Hepatic stellate cell (primary cell): Measurements from ENCODE around the gene RGS3.

Experiments
- DNase-seq: peaks from one replicate; pipeline ENCODE4 v3.0.0; 2011; ENCODE audit warnings: low spot score

The RGS3 gene

GRCh38 chr9:113465599-113466140, 2.1 kb downstream of the RGS3 start:
- DNase-seq: no peak

DNA sequence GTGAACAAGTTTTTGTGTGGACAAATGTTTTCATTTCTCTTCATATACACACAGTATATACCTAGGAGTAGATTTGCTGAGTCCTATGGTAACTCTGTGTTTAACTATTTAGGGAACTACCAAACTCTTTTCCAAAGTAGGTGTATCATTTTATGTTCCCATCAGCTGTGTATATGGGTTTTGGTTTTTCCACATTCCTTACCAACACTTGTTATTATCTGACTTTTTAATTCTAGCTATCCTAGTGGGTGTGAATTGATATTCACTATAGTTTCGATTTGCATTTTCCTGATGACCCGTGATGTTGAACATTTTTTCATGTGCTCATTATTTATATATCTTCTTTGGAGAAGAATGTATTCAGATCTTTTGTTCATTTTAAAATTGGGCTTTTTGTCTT, 3.7 kb downstream of the RGS3 start:
- DNase-seq: no peak

DNA sequence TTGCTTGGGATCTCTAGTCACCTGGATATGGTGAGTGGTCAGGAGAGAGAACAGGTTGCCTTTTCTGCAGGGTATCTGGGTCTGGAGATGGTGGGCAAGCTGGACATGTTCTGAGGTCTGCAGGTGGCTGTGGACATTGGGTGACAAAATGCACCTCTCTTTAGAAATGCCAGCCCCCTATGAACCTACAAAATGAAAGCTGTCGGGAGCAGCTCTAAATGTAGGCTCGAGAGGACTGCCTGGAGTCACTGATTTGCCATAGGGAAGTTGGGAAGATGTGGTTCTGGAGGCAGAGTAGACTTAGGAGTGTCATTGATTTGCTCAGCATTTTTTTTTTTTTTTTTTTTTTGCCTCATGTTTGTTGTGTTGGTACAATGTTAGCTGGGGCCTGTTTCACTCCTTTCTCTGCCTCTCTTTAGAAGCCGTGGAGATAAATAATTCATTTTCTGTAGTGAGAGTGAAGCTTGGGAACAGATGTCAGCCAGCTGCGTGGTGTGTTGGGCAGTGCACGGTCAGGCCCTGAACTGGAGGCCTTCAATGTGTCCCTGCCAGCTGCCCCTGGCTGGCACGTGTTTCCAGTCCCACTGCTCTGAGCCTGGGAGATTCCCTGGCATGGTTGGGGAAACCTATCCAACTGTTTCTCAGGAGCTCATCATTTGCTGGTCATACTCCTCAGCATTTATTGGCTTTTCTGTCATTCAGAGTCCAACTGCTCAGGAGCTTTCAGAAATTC, 5.4 kb downstream of the RGS3 start:
- no peak for DNase-seq

DNA sequence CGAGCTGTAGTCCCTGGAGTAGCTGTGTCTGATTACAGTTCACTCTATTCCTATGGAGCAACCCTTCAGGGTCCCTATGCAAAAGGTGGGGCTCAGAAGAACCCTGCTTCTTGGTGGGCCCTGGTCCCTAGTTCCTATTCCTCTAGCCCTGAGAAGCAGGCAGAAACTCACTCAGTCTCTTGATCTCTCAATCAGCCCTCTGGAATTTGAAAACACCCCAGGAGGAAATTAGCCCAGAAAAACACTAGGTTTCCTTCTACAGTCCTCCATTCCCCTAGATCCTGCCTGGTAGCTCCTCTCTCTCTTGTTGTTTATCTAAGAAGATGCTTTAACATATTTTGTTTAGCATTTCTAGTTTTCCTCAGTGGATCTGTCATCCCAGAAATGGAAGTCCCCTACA, 7.6 kb downstream of the RGS3 start:
- DNase-seq: no peak

- DNase-seq: no peak
Observed at GRCh38 chr9:113471566-113471965, 8.0 kb downstream of the RGS3 start.

- no peak for DNase-seq
Observed at GRCh38 chr9:113472199-113472598, 8.7 kb downstream of the RGS3 start.

- no peak for DNase-seq
Observed at GRCh38 chr9:113474360-113475028, 11.0 kb downstream of the RGS3 start.

DNA sequence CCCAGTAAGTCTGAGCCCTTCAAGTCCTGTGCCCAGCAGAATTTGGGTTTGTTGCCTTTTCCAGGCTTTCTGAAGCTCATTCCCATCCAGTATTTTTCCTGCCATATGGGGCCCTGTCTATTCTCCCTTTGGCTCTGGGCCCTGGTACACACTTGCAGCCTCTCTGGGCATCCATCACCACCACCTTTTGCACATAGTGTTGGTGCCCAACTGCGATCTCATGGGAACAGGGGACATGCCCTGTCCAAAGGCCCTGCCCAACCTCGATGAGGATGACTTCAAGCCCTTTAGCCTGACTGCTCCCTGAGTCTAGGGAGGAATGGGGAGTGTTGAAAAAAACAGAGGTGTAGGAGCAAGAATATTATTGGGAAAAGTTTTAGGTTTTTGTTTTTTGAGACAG, 11.5 kb downstream of the RGS3 start:
- no peak for DNase-seq

GRCh38 chr9:113475992-113476391, 12.5 kb downstream of the RGS3 start:
- no peak for DNase-seq

DNA sequence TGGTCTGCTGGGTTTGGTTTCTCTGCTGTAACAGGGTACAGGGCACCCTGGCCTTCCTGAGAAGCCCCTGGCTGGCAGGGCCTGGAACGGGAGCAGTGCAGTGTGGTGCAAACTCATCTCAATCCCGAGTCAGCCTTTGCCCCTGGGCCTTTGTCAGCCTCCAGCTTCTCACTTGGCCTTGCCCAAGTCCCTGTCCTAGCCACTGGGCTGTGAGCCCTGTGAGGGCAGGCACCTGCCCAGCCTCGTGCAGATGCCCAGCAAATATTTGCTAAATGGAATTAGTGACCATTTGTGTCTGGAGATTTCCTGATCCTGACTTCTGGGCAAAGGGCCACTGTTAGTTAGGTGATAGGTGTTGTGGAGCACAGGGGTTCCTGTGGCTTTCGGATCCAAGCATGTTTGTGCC, 13.0 kb downstream of the RGS3 start:
- DNase-seq: no peak

GRCh38 chr9:113477058-113477457, 13.5 kb downstream of the RGS3 start:
- DNase-seq: no peak

GRCh38 chr9:113477661-113478060, 14.1 kb downstream of the RGS3 start:
- no peak for DNase-seq

- DNase-seq: no peak
Observed at GRCh38 chr9:113479174-113479621, 15.7 kb downstream of the RGS3 start.

- no peak for DNase-seq
Observed at GRCh38 chr9:113480612-113481011, 17.1 kb downstream of the RGS3 start.

DNA sequence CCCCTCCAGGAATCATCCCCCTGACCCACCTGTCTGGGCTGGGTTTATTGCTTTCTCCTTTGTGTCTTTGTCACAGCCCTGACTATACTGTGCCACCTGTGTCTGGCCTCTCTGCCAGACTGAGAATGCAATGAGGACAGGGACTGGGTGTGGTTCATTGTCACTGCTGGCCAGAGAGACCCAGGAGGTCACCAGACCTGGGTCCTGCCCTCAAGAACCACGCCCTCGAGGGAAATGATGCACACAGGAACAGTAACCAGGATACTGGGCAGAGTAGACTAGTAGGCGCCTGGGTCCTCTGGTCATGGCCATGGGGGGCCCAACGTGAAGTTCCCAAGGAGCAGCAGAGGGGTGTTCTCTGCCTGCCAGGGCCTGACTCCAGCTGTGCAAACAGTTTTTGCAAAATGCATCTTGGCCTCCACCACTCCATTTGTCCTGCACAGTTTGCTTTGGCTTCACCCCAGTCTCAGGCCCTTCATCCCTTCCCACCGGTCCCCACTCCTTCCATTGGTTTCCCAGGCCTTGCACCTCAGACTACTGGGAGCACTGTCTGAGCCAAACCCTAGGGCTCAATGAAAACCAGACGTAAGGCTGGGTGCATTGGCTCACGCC, 17.8 kb downstream of the RGS3 start:
- DNase-seq: no peak

GRCh38 chr9:113482341-113482740, 18.8 kb downstream of the RGS3 start:
- DNase-seq: no peak

- DNase-seq: no peak
Observed at GRCh38 chr9:113482991-113483675, 19.6 kb downstream of the RGS3 start.

GRCh38 chr9:113483676-113484257, 20.2 kb downstream of the RGS3 start:
- no peak for DNase-seq

- no peak for DNase-seq
Observed at GRCh38 chr9:113484258-113484730, 20.8 kb downstream of the RGS3 start.

- DNase-seq: no peak
Observed at GRCh38 chr9:113485761-113486115, 22.2 kb downstream of the RGS3 start.

GRCh38 chr9:113486327-113486726, 22.8 kb downstream of the RGS3 start:
- DNase-seq: no peak

DNA sequence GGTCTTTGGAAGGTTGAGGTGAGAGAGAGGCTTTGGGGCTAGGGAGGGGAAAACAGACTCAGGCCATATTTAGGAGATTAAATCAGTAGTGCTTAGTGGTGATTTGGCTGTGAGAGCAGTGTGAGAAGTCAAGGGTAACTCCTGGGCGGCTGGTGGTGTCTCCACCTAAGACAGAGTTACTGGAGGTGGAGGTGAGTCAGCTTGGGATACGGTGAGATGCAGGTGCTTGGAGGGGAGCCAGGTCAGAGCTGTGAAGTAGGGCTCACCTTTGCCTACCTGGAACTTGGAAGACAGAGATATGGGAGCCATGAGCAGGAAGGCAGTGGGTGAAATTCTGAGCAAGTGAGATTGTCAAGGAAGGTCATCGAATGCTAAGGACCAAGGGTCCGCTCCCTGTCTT, 24.5 kb downstream of the RGS3 start:
- DNase-seq: no peak
